HL-60 (cell line): Measurements from ENCODE around the gene EIF2S3B.

Experiments used
- DNase-seq, 2 experiments: peaks; one replicate each; pipeline ENCODE4 v3.0.0-alpha.2; 2010 to 2020; ENCODE audit warnings: low read depth in 1 of 2, low spot score in 1 of 2
- H3K27ac ChIP-seq: fragments of 250-450 bp; sonication (Bioruptor Pico); replicated peaks from 2 replicates; pipeline ENCODE4 v1.5.1; 2020; ENCODE audit warnings: mild to moderate bottlenecking, moderate library complexity
- H3K27me3 ChIP-seq: fragments of 250-450 bp; sonication (Bioruptor Pico); 2 replicates; pipeline ENCODE4 v1.5.1; 2021; ENCODE audit warnings: mild to moderate bottlenecking, moderate library complexity; ENCODE audit not compliant: insufficient read depth, poor library complexity, severe bottlenecking
- H3K4me3 ChIP-seq: replicated peaks from 2 replicates; pipeline ENCODE4 v1.5.1; 2011; ENCODE audit warnings: mild to moderate bottlenecking, control low read depth, low read length; ENCODE audit not compliant: insufficient read depth
- CTCF ChIP-seq: IDR thresholded peaks from one replicate; pipeline ENCODE4 v1.5.1; 2011; ENCODE audit warnings: low read length, control low read depth, inconsistent platforms; ENCODE audit not compliant: insufficient read depth
- GABPA ChIP-seq: IDR thresholded peaks from 2 replicates; pipeline ENCODE4 v1.6.1; 2012; ENCODE audit warnings: low read depth
- POLR2AphosphoS5 ChIP-seq: IDR thresholded peaks from 2 replicates; pipeline ENCODE4 v1.6.1; 2012; ENCODE audit warnings: low read depth
- REST ChIP-seq: IDR thresholded peaks from 2 replicates; pipeline ENCODE4 v1.6.1; 2012; ENCODE audit warnings: low read depth; ENCODE audit not compliant: insufficient replicate concordance
- SPI1 ChIP-seq: IDR thresholded peaks from 2 replicates; pipeline ENCODE4 v1.6.1; 2012; ENCODE audit warnings: low read depth, mild to moderate bottlenecking, borderline replicate concordance

The EIF2S3B gene

DNA sequence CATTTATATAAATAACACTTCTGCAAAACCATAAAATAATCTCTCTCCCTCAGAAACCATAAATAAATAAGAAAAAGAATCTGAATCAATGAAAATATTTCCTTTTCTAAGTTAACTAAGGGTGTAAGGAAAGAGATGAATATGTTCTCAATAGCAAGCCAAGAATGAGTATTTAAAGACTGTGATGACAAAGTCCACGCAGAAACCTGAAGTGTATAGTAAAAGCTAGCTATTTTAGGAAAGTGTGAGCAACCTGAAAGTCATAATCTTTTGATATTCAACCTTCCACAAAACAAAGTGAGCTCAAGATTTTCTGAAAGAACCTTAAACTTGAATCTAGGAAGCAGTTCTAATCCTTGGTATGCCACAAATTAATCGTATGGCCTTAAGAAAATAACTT is 15.9 kb downstream of the EIF2S3B start:
- Histone ChIP-seq H3K4me3 (no peak overlapping the region), H3K27ac (no peak overlapping the region), H3K27me3 (no peaks in the 10 kb centered on the region)
- no peak for DNase-seq
- TF ChIP-seq REST: no peak
- TF ChIP-seq CTCF: no peak
- TF ChIP-seq SPI1: no peak
- no peak for TF ChIP-seq GABPA
- TF ChIP-seq POLR2AphosphoS5: no peak

- DNase-seq: no peak
- H3K27me3 ChIP-seq: no peaks in the 10 kb centered on the region
- no peak overlapping the region for H3K27ac ChIP-seq
- H3K4me3 ChIP-seq: no peak overlapping the region
- TF ChIP-seq SPI1 (no peak), CTCF (no peak), POLR2AphosphoS5 (no peak), GABPA (no peak), REST (no peak)
Observed at GRCh38 chr12:10528174-10528953, 22.7 kb downstream of the EIF2S3B start.

- Histone ChIP-seq H3K27ac (no peak overlapping the region), H3K27me3 (no peaks in the 10 kb centered on the region), H3K4me3 (no peak overlapping the region)
- DNase-seq: no peak
- no peak for TF ChIP-seq REST
Observed at GRCh38 chr12:10529603-10530002, 23.9 kb downstream of the EIF2S3B start.
